RWPE2 (cell line): Measurements from ENCODE around the gene CHMP2A.
A peak's percentile ranks its signal among the peaks of the same experiment; 100 is the strongest.

Source experiments
- ATAC-seq: fragments of 200-7000 bp; cut with Tn5 transposase; 3 replicates; pipeline ENCODE4 v1.9.1; 2021; ENCODE audit warnings: low read depth
- DNase-seq: peaks from one replicate; pipeline ENCODE4 v3.0.0-alpha.2; 2020; ENCODE audit warnings: low spot score
- H3K27ac ChIP-seq: fragments of 450-650 bp; 2 replicates; pipeline ENCODE4 v1.5.1; 2017; ENCODE audit warnings: mild to moderate bottlenecking; ENCODE audit not compliant: poor library complexity, severe bottlenecking
- H3K27me3 ChIP-seq: fragments of 250-450 bp; sonication (Bioruptor Pico); 2 replicates; pipeline ENCODE4 v1.5.1; 2021; ENCODE audit warnings: mild to moderate bottlenecking, moderate library complexity; ENCODE audit not compliant: insufficient read depth, poor library complexity, severe bottlenecking
- H3K36me3 ChIP-seq: fragments of 250-450 bp; sonication (Bioruptor Pico); 2 replicates; pipeline ENCODE4 v1.5.1; 2020; ENCODE audit warnings: low read depth, mild to moderate bottlenecking, moderate library complexity
- H3K4me1 ChIP-seq: fragments of 250-450 bp; sonication (Bioruptor Pico); 2 replicates; pipeline ENCODE4 v1.5.1; 2021; ENCODE audit warnings: mild to moderate bottlenecking, moderate library complexity; ENCODE audit not compliant: insufficient read depth, poor library complexity, severe bottlenecking
- H3K4me3 ChIP-seq: fragments of 250-450 bp; sonication (Bioruptor Pico); 2 replicates; pipeline ENCODE4 v1.5.1; 2021; ENCODE audit warnings: mild to moderate bottlenecking, moderate library complexity; ENCODE audit not compliant: severe bottlenecking
- H3K9me3 ChIP-seq: fragments of 250-450 bp; sonication (Bioruptor Pico); 2 replicates; pipeline ENCODE4 v1.5.1; 2021; ENCODE audit warnings: mild to moderate bottlenecking, moderate library complexity; ENCODE audit not compliant: severe bottlenecking
- CTCF ChIP-seq: fragments of 450-650 bp; IDR thresholded peaks from one replicate; pipeline ENCODE4 v1.5.1; 2017; ENCODE audit warnings: mild to moderate bottlenecking, moderate library complexity; ENCODE audit not compliant: poor library complexity, severe bottlenecking

CHMP2A gene

DNA sequence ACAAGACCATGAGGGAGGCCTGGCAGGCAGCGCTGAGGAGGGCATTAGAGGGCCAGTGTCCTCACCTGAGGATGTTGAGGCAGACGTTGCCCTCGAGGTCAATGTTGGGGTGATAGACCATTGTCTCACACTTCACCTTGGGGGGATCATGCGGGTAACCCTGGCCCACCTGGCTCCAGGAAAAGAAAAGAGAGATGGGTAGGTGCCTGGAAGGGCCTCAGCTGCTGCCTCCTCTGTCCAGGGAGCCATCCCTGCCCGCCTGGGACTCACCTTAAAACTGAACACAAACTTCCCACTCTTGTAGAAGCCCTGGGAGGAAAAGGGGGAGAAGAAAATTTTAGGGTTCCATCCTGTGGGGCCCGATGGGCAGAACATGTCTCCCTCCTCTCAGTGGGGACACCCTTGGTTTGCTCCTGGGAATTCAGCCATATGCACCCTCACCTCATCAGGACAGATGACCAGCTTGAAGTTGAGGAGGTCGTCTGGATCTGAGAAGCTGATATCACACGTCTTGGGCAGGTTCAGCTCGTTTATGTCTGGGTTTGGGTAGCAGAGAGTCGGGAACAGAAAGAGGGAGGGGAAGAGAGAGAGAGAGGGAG lies 1.8 kb upstream of the CHMP2A start:
- peak overlapping the region; percentile 90 for H3K27ac ChIP-seq
- no peaks in the 10 kb centered on the region for H3K9me3 ChIP-seq
- DNase-seq (no peak), ATAC-seq (no peak)
- H3K36me3 ChIP-seq, result peaks cover 21% of the 10 kb centered on the region
- peak overlapping the region; percentile 64 for H3K4me3 ChIP-seq
- H3K27me3 ChIP-seq, result no peaks in the 10 kb centered on the region
- no peaks in the 10 kb centered on the region for H3K4me1 ChIP-seq
- TF ChIP-seq CTCF, result no peak

DNA sequence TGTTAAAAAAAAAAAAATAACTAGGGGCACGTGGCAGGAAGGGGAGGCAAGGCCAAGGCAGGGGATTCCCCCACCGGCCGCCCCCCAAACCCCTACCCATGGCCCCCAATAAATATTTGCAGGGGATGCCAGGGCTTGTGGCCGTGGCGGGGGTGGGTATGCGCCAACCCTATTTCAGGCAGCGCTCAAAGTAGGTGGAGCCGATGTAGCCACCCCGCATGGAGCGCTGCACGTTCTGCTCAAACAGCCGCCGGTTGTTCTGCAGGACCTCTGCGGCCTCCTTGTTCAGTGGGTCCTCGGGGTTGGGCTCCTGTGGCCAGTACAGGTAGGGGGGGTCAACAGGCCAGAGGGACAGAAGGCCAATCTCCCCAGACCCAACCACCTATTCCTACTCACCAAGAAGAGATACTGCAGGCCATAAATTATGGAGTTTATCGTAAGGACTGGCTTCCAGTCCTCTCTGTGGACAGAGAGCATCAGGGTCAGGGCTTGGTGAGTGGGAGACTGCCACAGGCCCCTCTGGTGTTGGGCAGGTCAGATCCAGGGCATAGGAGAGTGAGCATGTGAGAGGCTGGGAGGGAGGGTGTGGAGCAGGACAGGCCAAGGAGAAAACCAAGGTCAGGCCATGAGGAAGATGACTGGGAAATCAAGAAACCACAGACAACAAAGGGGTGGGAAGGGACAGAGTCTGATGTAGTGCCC lies 1.2 kb upstream of the CHMP2A start:
- DNase-seq (no peak), ATAC-seq (no peak)
- Histone ChIP-seq H3K27me3 (no peaks in the 10 kb centered on the region), H3K36me3 (peaks cover 28% of the 10 kb centered on the region), H3K4me1 (no peaks in the 10 kb centered on the region), H3K27ac (peak overlapping the region; percentile 90), H3K9me3 (no peaks in the 10 kb centered on the region), H3K4me3 (no peak overlapping the region)
- TF ChIP-seq CTCF, result no peak

GRCh38 chr19:58555369-58555885 lies 522 bp upstream of the CHMP2A start:
- Histone ChIP-seq H3K36me3 (peaks cover 34% of the 10 kb centered on the region), H3K9me3 (no peaks in the 10 kb centered on the region), H3K27ac (peak overlapping the region; percentile 90), H3K4me1 (no peaks in the 10 kb centered on the region), H3K4me3 (peak overlapping the region; percentile 45), H3K27me3 (no peaks in the 10 kb centered on the region)
- ATAC-seq, result no peak
- DNase-seq, result no peak
- TF ChIP-seq CTCF, result no peak

DNA sequence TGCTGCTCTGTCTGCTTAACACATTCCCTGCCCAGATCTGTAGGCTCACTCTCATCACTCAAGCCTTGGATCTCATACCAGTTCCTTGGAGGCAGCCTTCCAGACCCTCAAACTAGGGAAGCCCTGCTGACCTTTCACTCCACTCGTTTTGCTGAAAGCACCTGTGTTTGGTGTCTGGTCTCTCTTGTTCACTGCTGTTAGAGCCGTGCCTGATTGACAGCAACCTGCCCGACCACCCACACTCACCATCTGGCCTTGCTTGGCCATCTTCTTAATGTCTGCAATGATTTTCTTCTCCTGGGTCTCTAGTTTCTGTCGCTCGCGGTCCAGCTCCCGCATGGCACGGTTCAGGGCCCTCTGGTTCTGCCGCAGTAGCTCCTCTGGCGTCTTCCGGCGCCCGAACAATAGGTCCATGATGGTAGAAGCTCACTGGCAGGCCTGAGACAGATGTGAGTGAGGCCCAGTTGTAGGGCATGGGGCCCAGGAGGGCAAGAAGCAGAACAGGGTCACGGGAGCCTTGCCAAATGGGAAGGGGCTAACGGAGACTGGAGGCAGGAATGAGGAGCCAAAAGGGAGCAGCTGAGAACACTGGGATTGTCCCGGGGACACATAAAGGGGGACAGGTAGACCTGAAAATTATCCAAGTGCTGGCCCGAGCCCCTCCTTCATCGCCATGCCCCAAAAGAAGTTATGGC lies 959 bp downstream of the CHMP2A start:
- ATAC-seq (no peak), DNase-seq (no peak)
- peaks cover 49% of the 10 kb centered on the region for H3K36me3 ChIP-seq
- H3K4me3 ChIP-seq, result peak overlapping the region; percentile 45
- no peaks in the 10 kb centered on the region for H3K27me3 ChIP-seq
- H3K4me1 ChIP-seq, result no peaks in the 10 kb centered on the region
- H3K27ac ChIP-seq, result peak overlapping the region; percentile 90
- TF ChIP-seq CTCF, result no peak
- no peaks in the 10 kb centered on the region for H3K9me3 ChIP-seq
